Suppressor macrophage treated with lipopolysaccharide for 1 hour (primary cell): ENCODE measurements around the gene UBE2G1.
"Not testable (repeated sequence)": the region's sequence is repeated elsewhere in the genome, so short reads cannot be mapped to it uniquely, and the experiment has no call there.

Experiments
- DNase-seq, 3 donors: peaks; one replicate each; pipeline ENCODE4 v3.0.0-alpha.2; 2020 to 2022

The UBE2G1 gene

DNA sequence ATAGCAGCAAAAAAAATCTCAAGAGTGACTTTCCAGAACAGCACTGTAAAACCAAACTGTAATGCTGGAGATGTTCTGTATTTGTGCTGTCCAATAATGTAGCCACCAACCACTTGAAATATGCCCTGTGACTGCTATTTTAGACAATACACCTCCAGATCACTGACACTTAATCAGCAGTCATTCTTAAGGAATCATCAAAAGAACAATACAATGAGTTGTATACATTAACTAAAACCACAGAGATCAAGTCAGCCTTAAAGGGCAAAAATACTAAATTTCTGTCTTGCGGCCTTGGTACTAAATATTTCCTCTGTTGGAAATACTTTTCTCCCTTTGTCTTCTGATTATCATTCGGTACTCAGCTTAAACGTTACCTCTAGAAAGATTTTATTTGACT, 69.1 kb downstream of the UBE2G1 start:
- DNase-seq, result no peak

DNA sequence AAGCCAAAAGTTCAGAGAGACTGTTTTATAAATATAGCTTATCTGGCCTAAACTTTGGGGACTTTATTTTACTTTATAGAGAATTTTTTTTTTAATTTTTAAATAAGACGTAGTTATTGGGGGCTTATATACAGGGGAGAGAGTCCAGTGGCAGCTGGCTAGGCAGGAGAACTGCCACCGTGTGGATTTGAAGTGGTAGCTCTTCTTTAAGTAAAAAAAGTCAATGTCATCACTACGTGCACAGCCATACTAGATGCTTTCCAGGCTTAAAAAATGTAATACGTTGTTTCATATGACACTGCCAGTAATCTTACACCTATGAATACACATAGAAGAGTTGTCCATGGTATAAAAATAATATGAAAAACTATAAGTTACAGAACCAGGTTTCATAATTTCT, 70.8 kb downstream of the UBE2G1 start:
- no peak for DNase-seq

DNA sequence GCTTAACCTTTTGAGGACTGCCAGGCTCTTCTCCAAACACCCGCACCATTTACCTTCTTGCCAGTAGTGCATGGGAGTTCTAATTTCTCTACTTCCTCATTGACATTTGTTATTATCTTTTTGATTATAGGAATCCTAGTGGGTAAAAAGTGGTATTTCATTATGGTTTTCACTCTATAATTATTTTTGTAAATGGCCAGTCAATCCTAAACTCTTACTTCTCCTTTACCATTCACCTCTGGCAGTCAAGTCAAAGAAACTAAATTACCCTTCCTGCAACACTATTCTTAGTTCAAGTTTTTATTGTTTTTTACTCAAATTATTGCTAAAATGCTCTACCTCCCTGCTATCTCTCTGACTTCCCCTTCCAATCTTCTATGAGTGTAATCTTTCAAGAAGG, 72.9 kb downstream of the UBE2G1 start:
- DNase-seq, result no peak

DNA sequence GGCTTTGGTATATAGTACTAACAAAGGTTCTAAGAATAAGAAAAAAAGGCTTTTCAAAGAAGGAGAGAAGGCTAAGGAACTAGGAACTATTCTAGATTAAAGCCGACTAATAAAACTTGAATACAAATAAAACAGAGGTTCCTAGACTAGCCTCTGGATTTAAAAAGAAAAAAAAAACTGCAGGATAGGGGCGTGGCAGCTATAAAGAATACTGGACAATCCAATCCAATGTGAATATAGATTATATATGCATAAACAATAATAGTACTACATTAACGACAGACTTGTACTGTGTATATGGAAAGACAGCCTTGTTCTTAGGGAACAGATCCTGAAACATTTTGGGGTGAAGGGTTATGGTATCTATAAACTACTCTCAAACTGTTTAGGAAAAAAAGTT, 78.8 kb downstream of the UBE2G1 start:
- DNase-seq, result no peak

DNA sequence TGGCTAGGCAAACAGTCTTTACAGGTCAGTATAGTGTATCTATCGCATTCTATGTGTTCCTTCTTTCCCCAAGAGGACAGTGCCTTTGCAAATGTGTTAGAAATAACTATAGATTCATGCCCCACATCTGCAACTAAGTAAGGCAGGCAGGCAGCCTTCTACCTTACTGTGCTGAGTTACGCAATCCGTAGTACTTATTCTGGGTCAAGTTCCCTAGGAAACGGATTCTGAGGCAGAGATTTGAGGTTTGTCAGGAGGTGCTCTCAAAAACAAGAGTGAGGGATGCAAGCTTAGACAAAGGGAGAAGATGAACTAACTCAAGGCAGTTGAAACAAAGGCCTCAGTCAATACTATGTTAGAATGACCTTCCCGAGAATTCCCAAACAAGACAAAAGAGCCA, 90.0 kb downstream of the UBE2G1 start:
- DNase-seq, result no peak

DNA sequence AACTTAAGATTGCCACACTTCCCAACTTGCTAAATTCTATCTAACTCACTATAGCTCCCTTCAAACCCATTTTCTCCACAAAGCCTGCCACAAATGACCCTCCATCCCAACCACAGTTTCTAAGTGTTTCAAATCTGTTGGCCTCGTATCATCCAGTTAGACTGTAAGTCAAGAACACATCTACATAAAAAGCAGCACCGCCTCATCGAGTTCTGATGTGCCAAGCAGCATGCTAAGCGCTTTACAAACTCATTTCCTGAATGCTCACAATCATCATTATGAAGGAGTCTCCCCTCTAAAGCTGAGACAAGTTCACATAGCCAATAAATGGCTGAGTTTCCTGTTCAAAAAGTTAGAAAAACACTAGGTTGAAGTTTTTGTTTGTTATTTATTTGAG, 93.5 kb downstream of the UBE2G1 start:
- no peak for DNase-seq

DNA sequence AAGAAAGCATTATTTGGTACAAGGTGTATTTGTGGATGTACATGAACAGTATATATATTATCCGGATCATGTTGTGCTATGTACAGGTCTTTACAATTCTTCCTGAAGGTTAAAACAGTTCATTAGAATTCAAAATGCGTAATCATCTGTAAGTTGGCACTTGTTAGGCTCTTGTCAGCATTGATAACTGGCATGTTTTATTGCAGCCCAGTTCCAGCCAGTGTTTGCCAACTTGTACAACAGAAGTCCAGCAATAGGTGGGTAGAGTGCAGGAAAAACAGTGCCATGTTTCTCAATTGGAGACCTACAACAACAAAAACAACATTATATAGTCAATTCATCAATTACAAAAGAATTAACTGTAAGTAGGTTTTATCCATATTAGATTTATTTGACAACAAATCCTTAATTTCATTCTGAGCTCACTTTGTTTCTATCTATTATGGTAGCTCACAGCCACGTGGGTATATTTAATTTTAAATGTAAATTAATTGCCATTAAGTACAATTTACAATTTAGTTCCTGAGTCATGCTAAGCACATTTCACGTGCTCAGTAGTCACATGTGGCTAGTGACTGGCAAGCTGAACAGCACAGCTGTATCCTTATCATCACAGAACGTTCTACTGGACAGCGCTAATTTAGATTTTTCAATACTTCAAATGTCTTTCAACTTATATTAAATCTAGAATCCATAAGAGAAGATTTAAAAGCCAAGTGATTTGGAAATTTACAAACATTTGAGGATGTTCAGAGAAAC, 94.1 kb downstream of the UBE2G1 start:
- DNase-seq, result no peak

DNA sequence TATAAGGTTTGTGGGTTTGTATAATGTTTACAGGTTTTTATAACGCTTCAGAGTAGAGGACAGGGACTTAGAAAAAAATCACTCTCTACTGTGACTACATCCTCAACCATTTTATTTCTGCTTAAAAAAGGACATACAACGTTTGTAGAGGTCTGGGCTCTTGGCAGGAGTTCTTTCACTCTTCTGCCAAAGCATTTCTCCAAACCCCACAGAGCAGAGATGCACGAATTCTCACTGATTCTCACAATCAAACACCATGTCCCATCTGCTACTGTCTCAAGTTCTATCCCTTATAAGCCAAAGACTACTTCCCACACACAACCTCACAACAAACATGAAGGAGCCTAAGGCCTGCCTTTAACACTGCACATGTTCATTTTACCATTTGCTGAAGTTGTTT, 95.7 kb downstream of the UBE2G1 start:
- no peak for DNase-seq

DNA sequence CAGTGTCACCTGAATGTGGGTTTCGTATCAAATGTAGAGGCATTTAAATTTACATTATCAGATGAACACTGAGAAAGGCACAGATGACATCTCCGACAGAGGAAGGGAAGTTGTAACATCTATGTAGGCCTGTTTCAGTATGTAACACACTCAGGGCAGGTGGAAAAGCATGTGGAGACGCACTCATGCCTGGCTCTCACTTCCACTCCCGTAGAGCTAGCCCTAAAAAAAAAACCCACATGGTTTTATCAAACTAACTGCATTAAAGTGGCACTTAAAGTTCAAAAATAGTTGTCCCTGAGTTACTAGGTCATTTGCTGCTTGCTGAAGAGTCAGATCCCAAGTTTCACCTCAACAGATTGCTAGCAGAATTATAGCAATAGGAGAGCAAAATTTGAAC, 96.6 kb downstream of the UBE2G1 start:
- DNase-seq, result no peak

DNA sequence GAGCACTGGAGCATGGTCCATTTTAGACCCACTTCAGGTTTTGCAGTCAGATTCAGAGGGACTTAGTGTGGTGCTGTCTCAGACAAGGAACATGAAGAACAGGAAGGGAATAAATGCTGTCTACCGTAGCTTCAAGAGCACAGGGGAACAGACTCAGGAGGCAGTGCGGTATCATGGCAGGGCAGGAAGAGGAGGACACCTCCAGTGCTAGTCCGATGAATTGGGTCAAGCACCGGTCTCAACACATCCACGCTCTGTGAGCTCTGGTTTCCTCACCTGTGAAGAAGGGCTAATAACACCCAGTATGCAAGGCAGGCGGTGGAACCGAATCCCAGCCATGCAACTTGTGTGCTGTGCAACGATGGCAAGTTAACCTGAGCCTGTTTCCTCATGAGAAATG, 99.1 kb downstream of the UBE2G1 start:
- no peak for DNase-seq

DNA sequence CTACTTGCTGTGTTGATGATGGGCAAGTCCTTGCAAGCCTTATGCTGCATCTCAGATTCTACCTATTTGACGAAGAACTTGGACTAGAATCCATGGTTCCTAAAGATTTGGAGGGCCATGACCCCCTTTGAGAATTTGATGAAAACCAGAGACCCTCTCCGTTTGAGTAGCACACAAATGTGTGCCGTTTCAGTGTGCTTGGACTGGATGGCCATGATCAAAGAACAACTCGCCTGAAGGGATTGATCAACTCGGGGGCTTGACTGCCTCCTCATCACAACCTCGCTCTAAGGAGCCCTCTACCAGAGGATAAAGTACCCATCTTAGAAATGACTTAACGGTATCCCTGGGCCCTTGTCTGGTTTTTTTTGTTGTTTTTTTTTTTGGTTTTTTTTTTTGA, 99.9 kb downstream of the UBE2G1 start:
- DNase-seq, result no peak

DNA sequence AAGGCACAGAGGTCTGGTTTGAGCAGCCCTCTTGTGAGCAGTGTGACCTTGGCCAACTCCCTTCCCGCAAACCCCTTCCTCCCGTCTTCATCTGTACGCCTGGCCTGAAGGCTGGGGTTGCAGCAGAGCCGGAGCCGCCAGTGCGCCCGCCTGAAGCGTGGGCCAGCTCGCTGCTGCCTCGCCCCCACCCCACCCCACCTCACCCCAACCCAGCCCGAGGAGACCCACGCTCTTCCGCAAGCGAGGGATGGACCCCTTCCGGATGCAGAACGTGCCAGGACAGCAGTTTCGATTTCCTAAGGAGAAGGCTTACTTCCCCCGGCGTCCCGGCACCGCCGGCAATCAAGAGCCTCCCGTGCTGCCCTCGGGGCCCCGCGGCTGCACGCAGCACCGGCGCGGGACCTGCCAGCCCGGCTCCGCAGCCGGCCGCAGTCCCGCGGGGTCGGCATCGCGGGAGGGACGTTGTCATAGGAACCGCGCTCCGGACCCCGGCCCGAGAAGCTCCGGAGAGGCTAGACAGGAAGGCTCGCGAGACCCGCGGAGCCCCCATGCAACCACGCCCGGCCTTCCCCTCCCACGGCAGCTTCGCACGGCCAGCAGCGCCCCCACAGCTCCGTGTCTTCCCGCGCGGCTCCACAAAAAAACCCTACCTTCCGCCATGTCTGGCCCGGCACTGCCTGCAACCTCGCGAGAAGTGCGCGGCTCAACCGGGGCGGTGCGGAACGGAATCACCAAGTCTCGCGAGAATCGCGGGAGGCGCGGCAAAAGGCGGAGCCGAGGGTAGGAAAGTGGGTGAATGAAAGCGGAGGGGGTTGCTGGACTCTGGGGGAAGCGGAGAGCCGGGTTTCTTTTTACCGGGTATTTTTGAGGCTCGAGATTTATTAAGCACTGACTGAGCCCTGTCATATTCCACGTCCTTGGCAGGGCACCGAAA, 102.9 kb downstream of the UBE2G1 start, which contains the start of gene ANKFY1:
Gene ANKFY1, minus strand, starts transcription at position 698 of the 934 bp plus-strand sequence. Its CDS starts 38 bp downstream, at position 660.
- DNase-seq, result peak; percentile 98 to 99 (median 98)

DNA sequence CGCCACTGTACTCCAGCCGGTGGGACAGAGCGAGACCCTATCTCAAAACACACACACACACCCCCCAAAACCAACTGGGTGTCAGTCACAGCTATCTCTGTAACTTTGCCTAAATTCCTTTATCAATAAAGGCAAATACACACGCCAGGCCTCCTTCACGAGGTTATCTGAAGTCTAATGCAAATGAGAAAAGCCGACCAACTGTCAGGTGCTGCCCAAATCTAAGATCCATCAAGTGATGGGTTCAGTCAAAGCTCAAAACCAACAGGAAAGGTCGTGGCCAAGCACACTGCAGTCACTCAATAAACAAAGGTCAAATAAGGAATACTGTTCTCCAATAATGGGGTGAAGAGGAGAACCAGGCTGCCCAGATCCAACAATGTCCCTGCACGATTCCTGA, 103.8 kb downstream of the UBE2G1 start:
- no peak for DNase-seq

DNA sequence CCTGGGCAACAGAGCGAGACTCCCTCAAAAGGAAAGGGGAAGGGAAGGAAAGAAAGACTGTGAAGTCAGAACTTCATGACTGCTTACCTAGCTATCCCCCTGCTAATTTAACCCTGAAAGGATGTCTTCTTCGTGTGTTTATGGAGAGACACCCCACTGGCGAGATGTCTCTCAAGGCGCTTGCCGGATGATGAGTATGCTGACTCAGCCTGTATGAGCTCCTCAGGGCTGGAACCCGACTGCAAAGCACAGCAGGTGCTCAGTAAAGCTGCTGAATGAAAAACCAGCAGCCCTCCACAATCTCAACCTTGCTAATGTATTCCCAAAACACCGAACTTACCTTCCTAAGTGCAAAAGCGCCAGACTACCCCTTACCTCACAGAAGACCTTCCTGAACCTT, 105.0 kb downstream of the UBE2G1 start:
- no peak for DNase-seq

DNA sequence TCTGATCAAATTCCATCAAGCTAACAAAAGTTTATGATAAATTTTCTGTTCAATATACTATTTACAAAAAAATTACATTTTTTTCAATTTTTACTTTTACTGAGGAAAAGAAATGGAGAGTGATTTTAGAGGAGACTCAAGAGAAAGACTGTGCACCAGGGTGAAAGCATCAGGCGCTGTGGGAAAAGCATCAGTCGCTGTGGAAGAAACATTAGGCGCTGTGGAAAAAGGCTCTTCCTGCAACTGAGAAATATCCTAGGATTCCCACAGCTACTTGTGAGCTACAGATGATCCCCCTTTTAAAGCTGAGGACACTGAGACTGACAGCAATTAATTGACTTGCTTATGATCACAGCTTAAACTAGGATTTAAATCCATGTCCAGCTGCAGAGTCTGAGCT, 107.6 kb downstream of the UBE2G1 start:
- DNase-seq, result no peak

DNA sequence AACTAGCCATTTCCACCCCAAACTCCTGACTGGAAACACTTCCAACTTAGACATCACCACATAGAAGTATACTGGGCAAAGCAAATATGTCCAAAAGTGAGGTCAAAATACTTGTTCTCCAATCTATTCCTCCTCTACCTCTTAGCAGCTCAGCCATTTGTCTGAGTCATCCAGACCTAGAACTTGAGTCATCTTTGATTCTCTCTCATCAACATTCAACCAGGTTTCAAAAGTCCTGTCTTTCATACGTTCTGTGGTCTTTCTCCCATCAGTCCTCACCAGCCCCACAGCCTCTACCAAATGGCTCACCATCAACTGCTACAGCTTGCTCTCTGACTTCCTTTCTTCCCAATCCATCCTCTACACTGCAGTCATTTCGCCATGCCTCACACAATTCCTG, 109.5 kb downstream of the UBE2G1 start:
- peak; percentile 6 to 30 (median 26) for DNase-seq

DNA sequence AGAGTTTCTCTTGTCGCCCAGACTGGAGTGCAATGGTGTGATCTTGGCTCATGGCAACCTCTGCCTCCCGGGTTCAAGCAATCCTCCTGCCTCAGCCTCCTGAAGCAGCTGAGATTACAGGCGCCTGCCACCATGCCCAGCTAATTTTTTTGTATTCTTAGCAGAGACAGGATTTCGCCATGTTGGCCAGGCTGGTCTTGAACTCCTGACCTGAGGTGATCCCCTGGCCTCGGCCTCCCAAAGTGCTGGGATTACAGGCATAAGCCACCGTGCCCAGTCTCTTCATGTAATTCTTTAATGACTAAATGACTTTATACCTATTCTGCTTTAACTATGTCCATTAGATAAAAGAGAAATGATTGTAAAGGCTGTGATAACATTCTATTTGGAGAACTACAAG, 111.2 kb downstream of the UBE2G1 start:
- DNase-seq, result not testable (repeated sequence)

DNA sequence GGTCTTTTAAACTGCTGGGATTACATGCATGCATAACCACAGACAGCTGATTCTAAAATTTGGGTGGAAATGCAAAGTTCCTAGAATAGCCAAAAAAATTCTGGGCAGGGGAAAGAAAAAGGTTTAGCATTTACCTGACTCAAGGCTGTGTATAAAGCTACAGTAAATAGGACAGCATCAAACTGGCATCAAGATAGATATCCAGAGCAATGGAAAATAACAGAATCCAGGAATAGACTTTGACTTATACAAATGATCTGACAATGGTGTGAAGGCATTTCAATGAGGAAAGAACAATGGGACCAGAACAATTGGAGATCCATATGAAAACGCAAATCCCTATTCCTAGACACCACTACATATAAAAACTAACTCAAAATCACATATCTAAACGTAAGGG, 115.6 kb downstream of the UBE2G1 start:
- no peak for DNase-seq

DNA sequence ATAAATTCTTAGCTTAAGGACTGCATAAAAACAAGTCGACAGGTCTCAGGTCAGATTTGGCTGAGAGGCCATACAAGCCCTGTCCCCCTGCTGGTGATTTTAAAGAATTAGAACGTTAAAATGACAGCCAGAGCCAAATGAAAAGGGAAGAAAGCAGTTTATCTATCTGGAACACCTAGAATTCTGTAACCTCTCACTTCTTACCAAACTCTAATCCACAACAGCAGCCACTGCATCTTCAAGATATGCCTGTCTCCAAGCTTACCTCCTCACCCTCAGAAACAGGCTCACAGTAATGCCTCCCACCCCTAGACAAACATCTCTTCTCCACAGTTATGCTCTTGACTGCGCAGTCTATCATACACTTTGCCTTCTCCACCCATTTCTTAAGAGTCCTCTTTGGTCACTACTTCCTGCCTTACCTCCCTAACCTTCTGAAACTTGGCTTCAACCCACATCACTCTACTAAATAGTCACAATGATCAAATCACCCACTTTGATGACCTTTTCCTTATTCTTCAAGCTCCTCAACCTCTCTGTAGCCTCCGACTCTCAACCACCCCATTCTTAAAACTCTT, 116.9 kb downstream of the UBE2G1 start:
- DNase-seq, result peak; percentile 46 to 60 (median 55)

DNA sequence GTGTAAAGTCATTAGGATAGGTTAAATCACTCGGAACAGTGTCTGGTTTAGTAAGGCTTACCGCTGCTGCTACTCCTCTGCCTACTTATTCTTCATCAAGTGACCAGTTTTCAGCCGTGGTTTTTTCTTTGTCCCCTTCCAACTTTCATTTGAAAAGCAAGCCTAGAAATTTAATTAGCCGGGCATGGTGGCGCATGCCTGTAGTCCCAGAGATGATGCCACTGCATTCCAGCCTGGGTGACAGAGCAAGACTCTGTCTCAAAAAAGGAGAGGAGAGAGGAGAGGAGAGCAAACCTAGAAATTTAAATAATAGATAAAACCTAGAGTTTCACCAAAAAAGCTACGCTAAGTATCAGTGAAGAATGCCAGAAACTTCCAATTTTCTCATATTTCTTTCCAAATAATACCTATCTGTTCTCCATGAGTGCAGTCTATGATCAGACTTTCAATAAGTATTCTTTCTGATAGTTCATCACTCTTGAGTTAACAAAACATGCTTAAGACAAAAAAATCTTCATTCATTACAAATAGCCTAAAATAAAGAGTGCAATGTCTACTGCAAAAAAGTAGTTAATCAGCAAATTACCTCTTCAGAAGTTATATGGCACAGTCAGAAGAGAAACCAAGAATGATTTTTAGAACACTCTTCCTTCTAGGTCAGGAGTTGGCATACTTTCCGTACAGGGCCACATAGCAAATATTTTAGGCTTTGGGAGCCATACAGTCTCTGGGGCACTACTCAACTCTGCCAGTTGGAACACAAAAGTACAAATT, 117.8 kb downstream of the UBE2G1 start:
- DNase-seq, result no peak

DNA sequence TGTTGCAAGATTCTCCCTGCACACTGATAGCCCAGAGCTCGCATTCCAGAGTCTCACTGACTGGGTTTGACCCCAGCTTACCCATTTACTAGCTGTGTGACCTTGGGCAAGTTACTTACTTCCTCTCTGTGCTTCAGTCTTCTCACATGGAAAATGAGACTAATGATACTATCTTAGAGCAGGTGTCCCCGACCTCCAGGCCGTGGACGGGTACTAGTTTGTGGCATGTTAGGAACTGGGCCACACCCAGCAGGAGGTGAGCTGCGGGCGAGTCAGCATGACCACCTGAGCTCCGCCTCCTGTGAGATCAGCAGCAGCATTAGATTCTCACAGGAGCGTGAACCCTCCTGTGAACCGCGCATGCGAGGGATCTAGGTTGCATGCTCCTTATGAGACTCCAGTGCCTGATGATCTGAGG, 118.5 kb downstream of the UBE2G1 start:
- DNase-seq, result no peak

DNA sequence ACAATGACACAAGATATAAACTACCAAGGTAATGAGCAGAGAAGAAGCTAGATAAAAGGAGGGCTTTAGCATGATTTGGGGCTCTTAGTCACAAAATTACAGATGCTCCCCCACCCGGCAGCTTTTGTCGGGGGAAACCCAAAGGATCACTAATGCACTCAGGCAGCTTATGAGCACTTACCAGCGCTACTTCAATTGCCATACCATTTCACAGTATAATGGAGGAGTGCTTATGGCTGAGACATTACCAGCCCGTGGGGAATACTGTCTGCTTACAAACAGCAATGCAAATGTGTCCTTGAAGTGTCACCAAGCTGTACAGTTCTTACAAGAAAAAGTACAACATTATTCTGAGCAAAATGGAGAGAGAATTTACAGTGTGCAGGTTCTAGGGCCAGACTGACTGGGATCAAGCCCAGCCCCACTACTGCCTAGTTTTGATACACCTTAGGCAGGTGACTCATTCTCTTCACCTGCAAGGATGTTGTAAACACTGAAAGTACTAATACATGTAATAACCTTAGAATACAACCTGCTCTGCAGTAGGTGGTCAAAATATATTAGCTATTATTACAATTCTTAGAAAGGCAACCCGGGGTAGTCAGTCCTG, 119.0 kb downstream of the UBE2G1 start:
- DNase-seq, result no peak
